GM12875 (cell line): ENCODE results near the gene TUBA8.

Source experiments
- H3K4me3 ChIP-seq: one replicate; pipeline ENCODE4 v1.5.1; 2011; ENCODE audit warnings: low read depth, low read length, control low read depth
- TF ChIP-seq, protein P1 (sequence below): IDR thresholded peaks from 2 replicates; pipeline ENCODE4 v1.5.1; 2011; ENCODE audit warnings: low read depth, mild to moderate bottlenecking, control low read depth, inconsistent platforms, low read length, moderate library complexity, borderline replicate concordance; ENCODE audit not compliant: insufficient read depth

Gene TUBA8

DNA sequence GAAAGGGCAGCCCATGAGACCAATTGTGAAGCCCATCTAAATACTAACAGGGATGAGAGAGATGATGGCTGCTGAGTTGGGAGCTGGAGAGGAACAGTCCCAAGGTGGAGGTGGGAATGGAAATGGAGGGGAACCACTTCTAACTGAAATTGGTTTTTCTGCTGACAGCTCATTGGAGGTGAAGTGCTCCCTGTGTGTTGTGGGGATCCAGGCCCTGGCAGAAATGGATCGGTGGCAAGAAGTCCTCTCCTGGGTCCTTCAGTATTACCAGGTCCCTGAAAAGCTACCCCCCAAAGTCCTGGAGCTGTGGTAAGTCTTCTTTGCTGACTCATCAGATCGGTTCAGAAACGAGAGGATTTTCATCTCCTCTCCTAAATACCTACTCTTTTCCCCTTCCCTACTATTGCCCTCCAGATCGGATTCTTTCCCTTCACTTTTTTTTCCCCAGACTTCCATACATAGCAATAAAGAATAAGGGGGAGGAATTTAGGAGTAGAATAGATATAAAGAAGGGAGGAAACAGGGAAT is 30.8 kb upstream of the TUBA8 start:
- TF ChIP-seq, protein P1, sequence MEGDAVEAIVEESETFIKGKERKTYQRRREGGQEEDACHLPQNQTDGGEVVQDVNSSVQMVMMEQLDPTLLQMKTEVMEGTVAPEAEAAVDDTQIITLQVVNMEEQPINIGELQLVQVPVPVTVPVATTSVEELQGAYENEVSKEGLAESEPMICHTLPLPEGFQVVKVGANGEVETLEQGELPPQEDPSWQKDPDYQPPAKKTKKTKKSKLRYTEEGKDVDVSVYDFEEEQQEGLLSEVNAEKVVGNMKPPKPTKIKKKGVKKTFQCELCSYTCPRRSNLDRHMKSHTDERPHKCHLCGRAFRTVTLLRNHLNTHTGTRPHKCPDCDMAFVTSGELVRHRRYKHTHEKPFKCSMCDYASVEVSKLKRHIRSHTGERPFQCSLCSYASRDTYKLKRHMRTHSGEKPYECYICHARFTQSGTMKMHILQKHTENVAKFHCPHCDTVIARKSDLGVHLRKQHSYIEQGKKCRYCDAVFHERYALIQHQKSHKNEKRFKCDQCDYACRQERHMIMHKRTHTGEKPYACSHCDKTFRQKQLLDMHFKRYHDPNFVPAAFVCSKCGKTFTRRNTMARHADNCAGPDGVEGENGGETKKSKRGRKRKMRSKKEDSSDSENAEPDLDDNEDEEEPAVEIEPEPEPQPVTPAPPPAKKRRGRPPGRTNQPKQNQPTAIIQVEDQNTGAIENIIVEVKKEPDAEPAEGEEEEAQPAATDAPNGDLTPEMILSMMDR = no peak
- no peak overlapping the region for H3K4me3 ChIP-seq

DNA sequence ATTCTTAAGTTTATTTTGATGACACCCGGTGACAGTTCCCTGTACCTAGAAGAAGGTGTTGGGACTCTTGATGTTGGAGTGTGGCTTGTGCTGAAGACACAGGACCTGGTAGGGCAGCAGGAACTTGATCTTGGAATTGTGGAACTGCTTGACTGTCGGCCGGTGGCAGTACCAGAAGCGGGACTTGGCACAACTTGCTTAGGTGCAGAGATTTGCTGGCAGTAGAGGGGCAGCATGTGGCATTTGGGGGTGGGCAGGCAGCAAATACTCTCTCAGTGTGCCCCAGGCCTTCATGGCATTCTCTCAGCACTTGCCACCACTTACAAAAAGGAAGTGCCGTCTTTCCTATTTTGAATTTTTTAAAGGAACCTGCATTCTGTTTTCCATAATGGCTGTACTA is 29.2 kb upstream of the TUBA8 start:
- TF ChIP-seq, protein P1 = no peak
- H3K4me3 ChIP-seq = no peak overlapping the region

DNA sequence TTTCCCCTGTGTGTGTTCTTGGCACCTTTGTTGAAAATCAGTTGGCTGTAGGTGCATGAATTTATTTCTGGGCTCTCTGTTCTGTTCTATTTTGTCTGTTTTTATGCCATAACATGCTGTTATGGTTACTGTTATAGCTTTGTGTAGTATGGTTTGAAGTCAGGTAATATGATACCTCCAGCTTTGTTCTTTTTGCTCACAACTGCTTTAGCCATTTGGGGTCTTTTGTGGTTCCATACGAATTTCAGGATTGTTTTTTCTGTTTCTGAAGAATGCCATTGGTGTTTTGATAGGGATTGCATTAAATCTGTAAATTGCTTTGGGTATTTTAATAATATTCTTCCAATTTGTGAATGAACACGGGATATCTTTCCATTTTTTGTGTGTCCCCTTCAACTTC is 28.1 kb upstream of the TUBA8 start:
- TF ChIP-seq, protein P1 = no peak
- no peak overlapping the region for H3K4me3 ChIP-seq

DNA sequence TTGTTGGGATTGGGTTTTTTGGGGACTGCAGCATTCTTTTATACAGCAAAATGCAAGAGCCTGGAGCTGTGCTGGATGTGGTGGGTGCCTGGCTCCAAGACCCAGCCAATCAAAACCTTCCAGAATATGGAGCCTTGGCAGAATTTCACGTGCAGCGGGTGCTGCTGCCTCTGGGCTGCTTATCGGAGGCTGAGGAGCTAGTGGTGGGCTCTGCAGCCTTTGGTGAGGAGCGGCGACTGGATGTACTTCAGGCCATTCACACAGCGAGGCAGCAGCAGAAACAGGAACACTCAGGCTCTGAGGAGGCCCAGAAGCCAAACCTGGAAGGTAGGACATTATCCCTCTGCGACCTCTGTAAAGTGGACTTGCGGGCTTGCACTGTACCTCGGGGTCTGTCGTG is 27.2 kb upstream of the TUBA8 start:
- TF ChIP-seq, protein P1 = no peak
- H3K4me3 ChIP-seq = no peak overlapping the region

DNA sequence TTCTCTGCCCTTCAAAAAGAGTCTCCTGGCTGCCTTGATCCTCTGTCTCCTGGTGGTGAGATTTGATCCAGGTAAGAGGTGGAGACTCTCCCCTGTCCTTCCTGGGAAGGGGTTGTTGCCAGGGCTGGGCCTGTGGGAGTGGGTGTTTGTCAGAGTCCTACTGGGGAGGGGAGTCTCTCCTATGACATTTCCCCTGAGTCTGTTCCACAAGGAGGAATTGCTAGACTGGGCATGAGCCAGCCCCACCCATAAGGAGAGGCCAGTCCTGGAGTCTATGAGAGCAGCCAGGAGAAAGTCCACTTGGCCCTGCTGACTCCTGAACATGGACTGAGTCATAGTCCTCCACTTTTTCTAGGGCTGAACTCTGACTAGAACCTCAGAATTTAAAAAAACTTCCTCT is 25.4 kb upstream of the TUBA8 start:
- H3K4me3 ChIP-seq = no peak overlapping the region
- TF ChIP-seq, protein P1 = no peak

DNA sequence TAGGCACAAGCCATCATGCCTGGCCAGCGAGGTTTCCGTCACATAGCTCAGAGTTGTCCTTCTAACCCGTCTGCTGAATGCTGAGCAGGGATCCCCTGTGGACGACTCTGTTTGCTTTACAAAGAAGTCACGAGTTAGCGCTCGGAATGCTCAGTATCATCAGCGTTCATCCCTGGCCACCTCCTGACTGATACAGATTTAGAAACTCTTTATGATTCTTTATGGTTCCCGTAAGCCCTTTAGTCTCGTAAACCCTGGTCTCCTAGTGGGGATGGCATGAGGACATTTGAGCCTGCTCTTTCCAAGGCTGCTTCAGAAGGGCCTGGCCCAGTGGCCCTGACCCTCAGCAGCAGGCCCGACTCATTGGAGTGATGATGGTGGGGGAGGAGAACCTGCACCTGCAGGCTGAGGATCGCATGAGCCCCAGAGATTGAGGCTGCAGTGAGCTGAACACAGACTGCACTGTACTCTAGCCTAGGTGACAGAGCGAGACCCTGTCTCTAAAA is 23.2 kb upstream of the TUBA8 start:
- TF ChIP-seq, protein P1 = no peak

DNA sequence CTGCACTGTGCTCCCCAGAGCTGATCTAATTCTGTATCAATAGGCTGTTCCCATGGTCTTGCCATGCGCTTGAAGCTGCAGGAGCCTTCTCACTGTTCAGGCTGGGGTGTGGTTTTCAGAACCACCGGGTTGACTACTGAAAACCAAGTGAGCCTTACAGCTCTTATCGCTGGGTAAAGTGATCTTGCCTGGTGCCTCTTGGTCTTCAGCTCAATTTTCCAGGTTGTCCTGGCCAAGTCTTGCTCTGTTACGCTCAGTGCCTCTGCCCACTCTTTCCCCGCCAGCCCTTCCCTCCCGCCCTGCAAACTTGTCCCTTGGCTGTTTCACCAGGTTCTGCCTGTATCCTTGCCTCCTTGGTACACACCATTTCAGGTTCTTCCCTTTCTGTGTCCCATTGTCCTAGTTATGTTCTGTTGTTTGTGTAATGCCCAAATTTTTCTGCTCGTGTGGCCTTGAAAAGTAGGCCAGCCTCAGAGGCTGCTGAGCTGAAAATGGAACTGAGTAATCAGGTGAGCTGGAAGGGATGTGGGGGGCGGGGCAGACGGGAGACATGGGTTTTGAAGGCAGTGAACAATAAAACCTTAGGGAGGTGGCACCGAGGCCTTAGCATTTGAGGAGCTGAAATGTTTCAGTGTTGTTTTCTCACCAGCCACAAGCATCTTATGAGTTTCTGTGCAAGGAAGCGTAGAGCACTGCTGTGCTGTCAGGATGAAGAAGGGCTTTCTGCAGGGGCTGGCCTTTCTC is 21.6 kb upstream of the TUBA8 start:
- TF ChIP-seq, protein P1 = no peak
- H3K4me3 ChIP-seq = no peak overlapping the region

More for the DNA sequence above, 23.2 kb upstream of the TUBA8 start:
- no peak overlapping the region for H3K4me3 ChIP-seq
